NT2/D1 (cell line): ENCODE results near the gene S100A2.
"Not testable (repeated sequence)": the region's sequence is repeated elsewhere in the genome, so short reads cannot be mapped to it uniquely, and the experiment has no call there.

ENCODE experiments used
- DNase-seq: peaks from one replicate; pipeline ENCODE4 v3.0.0-alpha.2; 2011; ENCODE audit warnings: low read depth, low spot score
- H3K27me3 ChIP-seq: 2 replicates; pipeline ENCODE4 v1.6.0; 2011; ENCODE audit warnings: mild to moderate bottlenecking; ENCODE audit not compliant: insufficient read length, insufficient read depth
- H3K36me3 ChIP-seq: 2 replicates; pipeline ENCODE4 v1.6.1; 2011; ENCODE audit warnings: mild to moderate bottlenecking, low read length, mixed read lengths; ENCODE audit not compliant: insufficient read depth, insufficient read length
- H3K4me1 ChIP-seq: 2 replicates; pipeline ENCODE4 v1.5.1; 2011; ENCODE audit not compliant: insufficient read depth, insufficient read length
- H3K4me3 ChIP-seq: 2 replicates; pipeline ENCODE4 v1.5.1; 2011; ENCODE audit warnings: low read depth; ENCODE audit not compliant: insufficient read length
- H3K9ac ChIP-seq: 2 replicates; pipeline ENCODE4 v1.6.0; 2011; ENCODE audit warnings: low read depth; ENCODE audit not compliant: insufficient read length
- H3K9me3 ChIP-seq: 2 replicates; pipeline ENCODE4 v1.5.1; 2011; ENCODE audit warnings: mild to moderate bottlenecking, low read length; ENCODE audit not compliant: insufficient read depth
- SUZ12 ChIP-seq: IDR thresholded peaks from 2 replicates; pipeline ENCODE4 v1.6.1; 2011; ENCODE audit not compliant: insufficient read length, insufficient read depth; ENCODE audit errors: extremely low read depth
- YY1 ChIP-seq: IDR thresholded peaks from 2 replicates; pipeline ENCODE4 v1.6.1; 2011; ENCODE audit not compliant: insufficient read length, insufficient read depth
- ZNF274 ChIP-seq: IDR thresholded peaks from 2 replicates; pipeline ENCODE4 v1.6.1; 2011; ENCODE audit warnings: mild to moderate bottlenecking, low read depth, low read length

Gene S100A2

DNA sequence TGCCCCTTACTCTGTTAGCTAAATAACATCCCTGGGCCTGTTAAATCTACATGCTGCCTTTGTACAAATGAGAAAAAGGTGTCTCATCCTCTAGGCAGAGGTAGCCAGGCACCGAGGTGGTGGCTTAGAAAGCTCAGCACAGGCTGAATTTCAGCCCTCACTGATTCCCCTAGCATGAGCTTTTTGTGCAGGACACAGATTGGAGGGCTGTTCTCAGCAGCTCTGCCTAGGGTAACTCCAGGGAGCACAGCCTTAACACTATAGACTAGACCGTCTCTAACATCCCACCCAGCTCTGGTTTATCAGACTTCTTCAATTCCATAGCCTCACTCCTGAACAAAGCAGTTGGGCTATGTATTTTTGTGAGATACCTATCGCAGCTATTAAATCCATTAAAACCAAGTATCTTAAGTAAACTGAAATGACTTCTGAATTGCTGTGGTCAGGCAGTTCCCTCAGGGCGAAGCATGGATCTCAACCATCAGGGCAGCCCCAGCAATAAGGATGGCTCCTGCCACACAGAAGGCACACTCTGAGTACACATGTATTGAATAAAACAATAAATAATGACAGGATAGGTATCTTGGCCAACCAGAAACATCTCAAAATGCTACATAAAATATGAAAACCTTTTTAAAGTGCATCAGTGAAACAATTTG, 44.7 kb downstream of the S100A2 start:
- DNase-seq: no peak
- H3K9me3 ChIP-seq: peaks cover 10% of the 10 kb centered on the region; the same call in 1 of the 2 replicates

DNA sequence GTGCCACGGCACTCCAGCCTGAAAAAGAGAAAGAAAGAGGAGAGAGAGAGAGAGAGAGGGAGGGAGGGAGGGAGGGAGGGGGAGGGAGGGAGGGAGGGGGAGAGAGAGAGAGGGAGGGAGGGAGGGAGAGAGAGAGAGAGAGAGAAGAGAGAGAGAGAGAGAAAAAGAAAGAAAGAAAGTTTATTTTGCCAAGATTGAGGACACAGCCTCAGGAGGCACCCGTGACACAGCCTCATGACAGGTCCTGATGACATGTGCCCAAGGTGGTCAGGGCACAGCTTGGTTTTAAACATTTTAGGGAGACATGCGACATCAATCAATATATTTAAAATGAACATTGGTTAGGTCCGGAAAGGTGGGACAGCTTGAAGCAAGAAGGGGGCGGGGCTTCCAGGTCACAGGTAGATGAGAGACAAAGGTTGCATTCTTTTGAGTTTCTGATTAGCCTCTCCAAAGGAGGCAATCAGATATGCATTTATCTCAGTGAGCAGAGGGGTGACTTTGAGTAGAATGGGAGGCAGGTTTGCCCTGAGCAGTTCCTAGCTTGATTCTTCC, 45.4 kb downstream of the S100A2 start:
- not testable (repeated sequence) for H3K9ac ChIP-seq, DNase-seq, H3K4me3 ChIP-seq, H3K27me3 ChIP-seq, H3K36me3 ChIP-seq
- peaks cover 10% of the 10 kb centered on the region; the same call in 1 of the 2 replicates for H3K9me3 ChIP-seq
- H3K4me1 ChIP-seq: peaks cover 13% of the 10 kb centered on the region

More for the DNA sequence above, 44.7 kb downstream of the S100A2 start:
- TF ChIP-seq YY1 (no peak), SUZ12 (no peak)
- H3K36me3 ChIP-seq: no peaks in the 10 kb centered on the region
- no peak overlapping the region for H3K9ac ChIP-seq
- H3K27me3 ChIP-seq: peaks cover 7% of the 10 kb centered on the region
- no peak overlapping the region for H3K4me3 ChIP-seq
- H3K4me1 ChIP-seq: peaks cover 12% of the 10 kb centered on the region

DNA sequence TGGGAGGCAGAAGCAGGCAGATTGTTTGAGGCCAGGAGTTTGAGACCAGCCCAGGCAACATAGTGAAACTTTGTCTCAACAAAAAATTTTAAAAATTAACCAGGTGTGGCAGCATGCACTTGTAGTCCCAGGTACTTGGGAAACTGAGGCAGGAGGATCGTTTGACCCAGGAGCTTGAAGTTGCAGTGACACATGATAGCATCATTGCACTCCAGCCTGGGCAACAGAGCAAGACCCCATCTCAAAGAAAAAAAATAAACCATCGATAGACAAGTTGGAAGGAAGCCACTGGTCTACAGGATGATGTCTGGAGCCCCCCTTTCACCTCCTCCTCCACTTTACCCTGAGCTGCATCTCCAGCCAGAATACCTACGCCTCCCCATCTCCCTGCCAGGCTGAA, 46.4 kb downstream of the S100A2 start:
- Histone ChIP-seq H3K36me3 (no peaks in the 10 kb centered on the region), H3K4me1 (peaks cover 13% of the 10 kb centered on the region), H3K4me3 (no peak overlapping the region), H3K9me3 (peaks cover 10% of the 10 kb centered on the region; the same call in 1 of the 2 replicates), H3K27me3 (peaks cover 12% of the 10 kb centered on the region), H3K9ac (no peak overlapping the region)
- no peak for DNase-seq
- TF ChIP-seq YY1: no peak
- no peak for TF ChIP-seq SUZ12
- no peak for TF ChIP-seq ZNF274

DNA sequence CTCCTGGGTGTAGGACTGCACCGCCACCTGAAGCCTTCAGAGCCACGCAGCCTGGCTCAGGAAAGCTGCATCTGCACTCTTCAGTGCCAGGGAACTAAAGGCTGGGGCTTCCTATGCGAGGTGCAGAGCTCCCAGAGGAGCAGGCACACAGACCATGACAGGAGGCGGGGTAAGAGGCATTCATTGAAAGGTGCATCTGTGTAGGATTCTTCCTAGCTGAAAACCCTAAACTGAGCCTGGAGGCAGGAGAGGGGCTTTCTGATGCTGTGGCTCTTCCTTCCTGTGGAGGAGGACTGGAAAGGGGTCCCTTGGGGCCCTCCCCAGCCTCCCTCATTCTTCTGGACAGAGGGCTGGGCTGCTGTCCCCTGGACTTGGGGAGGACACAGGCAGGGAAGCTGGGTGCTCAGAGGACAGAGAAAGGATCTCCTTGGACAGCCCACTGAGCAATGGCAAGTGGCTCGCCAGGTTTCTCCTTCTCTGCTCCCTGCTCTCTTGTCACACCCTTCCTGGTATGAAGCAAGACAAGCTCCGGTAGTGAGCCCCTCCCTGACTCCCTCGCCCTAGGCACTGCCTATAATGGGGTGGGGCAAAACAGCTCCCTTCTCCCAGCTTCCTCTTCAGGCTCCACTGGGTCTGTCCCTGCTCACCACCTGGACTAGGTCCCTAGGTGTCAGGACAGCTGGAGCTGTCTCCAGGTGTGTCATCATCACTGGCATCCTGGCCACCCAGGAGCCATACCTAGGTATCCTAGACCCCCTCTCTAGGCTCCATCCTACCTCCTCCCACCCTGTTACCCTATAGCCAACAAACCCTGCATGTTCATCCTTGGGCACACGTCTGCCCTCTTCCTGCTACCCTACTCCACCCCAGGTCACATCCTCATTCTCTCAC, 49.9 kb downstream of the S100A2 start:
- Histone ChIP-seq H3K4me3 (no peak overlapping the region), H3K27me3 (peaks cover 23% of the 10 kb centered on the region), H3K36me3 (no peaks in the 10 kb centered on the region), H3K4me1 (peaks cover 13% of the 10 kb centered on the region), H3K9me3 (peaks cover 1% of the 10 kb centered on the region; the same call in 1 of the 2 replicates), H3K9ac (peak overlapping the region; percentile 22)
- no peak for DNase-seq
- TF ChIP-seq SUZ12 (no peak), ZNF274 (no peak), YY1 (no peak)

DNA sequence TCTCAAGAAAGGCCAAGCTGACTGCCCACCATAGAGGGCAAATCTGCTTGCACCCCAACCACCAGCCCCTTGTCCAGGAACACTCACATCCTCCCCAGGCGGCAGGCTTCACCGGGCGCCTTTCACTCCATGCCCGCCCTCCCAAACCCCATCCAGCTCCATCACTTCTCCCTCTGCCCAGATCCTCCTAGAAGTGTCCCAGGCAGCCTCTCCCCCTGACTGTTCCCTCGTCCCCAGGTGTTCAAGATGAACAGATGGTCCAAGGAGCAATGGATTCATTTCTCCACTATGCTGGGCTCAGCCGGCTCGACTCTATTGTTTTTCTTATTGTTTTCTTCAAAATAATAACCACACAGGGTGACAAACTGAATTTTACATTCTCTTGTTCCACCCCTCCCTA, 52.0 kb downstream of the S100A2 start:
- DNase-seq: no peak
- H3K4me1 ChIP-seq: peaks cover 13% of the 10 kb centered on the region
- TF ChIP-seq SUZ12 (no peak), YY1 (no peak), ZNF274 (no peak)

DNA sequence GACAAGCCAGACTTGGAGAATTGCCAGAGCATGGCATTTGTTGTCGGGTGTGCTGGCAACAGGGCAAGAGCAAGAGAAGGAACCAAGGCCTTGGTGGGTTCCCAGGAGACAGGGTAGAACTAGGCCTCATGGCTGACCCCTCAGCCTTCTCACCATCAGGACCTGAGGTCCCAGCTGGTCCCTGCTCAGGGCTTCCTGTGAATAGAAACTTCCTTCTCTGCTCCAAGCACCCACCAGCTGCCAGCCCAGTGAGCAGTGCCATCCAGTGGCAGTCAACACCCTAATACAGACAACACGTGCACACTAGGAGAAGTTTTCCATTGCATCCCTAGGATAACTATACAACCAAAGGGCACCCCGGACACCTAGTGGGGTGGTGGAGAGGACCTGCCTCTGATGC, 52.6 kb downstream of the S100A2 start:
- Histone ChIP-seq H3K27me3 (peaks cover 20% of the 10 kb centered on the region), H3K36me3 (no peaks in the 10 kb centered on the region), H3K4me1 (peaks cover 11% of the 10 kb centered on the region), H3K9me3 (no peaks in the 10 kb centered on the region), H3K4me3 (no peak overlapping the region), H3K9ac (no peak overlapping the region)
- TF ChIP-seq SUZ12: no peak
- no peak for TF ChIP-seq YY1
- no peak for TF ChIP-seq ZNF274
- no peak for DNase-seq

More for the DNA sequence above, 52.0 kb downstream of the S100A2 start:
- no peak overlapping the region for H3K9ac ChIP-seq
- H3K27me3 ChIP-seq: peaks cover 22% of the 10 kb centered on the region
- H3K9me3 ChIP-seq: no peaks in the 10 kb centered on the region
- H3K36me3 ChIP-seq: no peaks in the 10 kb centered on the region
- H3K4me3 ChIP-seq: no peak overlapping the region
